ENCODE data around the gene DHX35.

DNA sequence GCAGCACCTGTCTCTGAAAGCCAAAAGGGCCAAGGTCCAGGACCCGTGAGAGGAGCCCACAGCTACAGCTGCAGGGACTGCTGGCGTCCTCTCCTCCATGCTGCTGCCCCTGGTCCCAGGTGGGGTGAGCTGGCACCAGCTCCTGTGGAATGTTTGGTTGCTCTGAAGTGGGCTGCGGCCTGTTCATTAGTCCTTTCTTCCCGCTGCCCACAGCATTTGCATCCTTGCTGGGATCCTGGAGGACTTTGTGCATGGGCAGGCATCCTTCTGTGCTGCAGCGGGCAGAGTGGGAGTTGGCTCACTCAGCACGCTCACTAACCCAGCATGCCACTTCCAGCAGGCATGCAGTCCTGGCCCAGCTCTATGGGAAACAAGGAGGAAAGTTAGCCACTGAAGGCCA is 76.4 kb downstream of the DHX35 start:
- TF ChIP-seq EZH2 (IDR thresholded peaks at IDR 0.05; ENCODE audit: insufficient read depth, poor library complexity, severe bottlenecking) (no peak), EZH2phosphoT487 (IDR thresholded peaks at IDR 0.05; ENCODE audit: insufficient read depth, low read depth) (no peak)

Data from GM23248 (cell line).